Measurements from ENCODE around the gene ALDOC. TPM values are rescaled to one million over a fixed set of nuclear protein-coding genes. Genes with fewer than 3 reads are reported as not detected.

Gene ALDOC
- total and polyA plus RNA-seq, 2 of the 13 experiments (the other 11 are each of a cell fraction or from before 2014, with no cell fraction given): 15.4 to 60.9 TPM

- TF ChIP-seq PATZ1 (CRISPR knock-in tag; IDR thresholded peaks at IDR 0.05): peak; percentile 85
- no peak for TF ChIP-seq ZBTB49 (CRISPR knock-in tag; IDR thresholded peaks at IDR 0.05; ENCODE audit: borderline replicate concordance)
- no peak for TF ChIP-seq ZNF891 (CRISPR knock-in tag; IDR thresholded peaks at IDR 0.05)
- no peak for TF ChIP-seq NCOR1 (IDR thresholded peaks at IDR 0.05; ENCODE audit: borderline replicate concordance, low read length)
- TF ChIP-seq RBM39 (IDR thresholded peaks at IDR 0.05; ENCODE audit: low read depth, low read length, poor library complexity, severe bottlenecking): no peak
- TF ChIP-seq ZNF609 (CRISPR knock-in tag; IDR thresholded peaks at IDR 0.05; ENCODE audit: borderline replicate concordance): no peak
- TF ChIP-seq TFAP4 (IDR thresholded peaks at IDR 0.05; ENCODE audit: borderline replicate concordance, low read depth): peak; percentile 73; the same call in 1 of the 2 replicates
- no peak for TF ChIP-seq PLSCR1 (CRISPR knock-in tag; IDR thresholded peaks at IDR 0.05; ENCODE audit: borderline replicate concordance)
- TF ChIP-seq ZBTB14 (CRISPR knock-in tag; IDR thresholded peaks at IDR 0.05): no peak
- TF ChIP-seq SNAPC2 (CRISPR knock-in tag; IDR thresholded peaks at IDR 0.05): no peak
- TF ChIP-seq KDM4B (CRISPR knock-in tag; IDR thresholded peaks at IDR 0.05): no peak
- TF ChIP-seq TFDP1 (CRISPR knock-in tag; IDR thresholded peaks at IDR 0.05; ENCODE audit: borderline replicate concordance): no peak
- TF ChIP-seq JUN (CRISPR knock-in tag; IDR thresholded peaks at IDR 0.05): no peak
These were observed 51.9 kb downstream of the ALDOC start (continued) for GRCh38 chr17:28524476-28525424.
